Nephron (organoid): ENCODE measurements around the gene SGCD.

Source experiments
- H3K27ac Mint-ChIP-seq, 3 experiments: 2 replicates each; pipeline ENCODE4 v1.8.0; 2020; ENCODE audit warnings: mixed read lengths in 3 of 3, mild to moderate bottlenecking in 2 of 3, moderate library complexity in 1 of 3
- H3K27me3 Mint-ChIP-seq: 2 replicates; pipeline ENCODE4 v1.8.0; 2021; ENCODE audit warnings: low read depth, mild to moderate bottlenecking, moderate library complexity, mixed read lengths
- H3K36me3 Mint-ChIP-seq: 2 replicates; pipeline ENCODE4 v1.8.0; 2020; ENCODE audit warnings: low read depth, mixed read lengths
- H3K4me1 Mint-ChIP-seq: 2 replicates; pipeline ENCODE4 v1.8.0; 2020; ENCODE audit warnings: mixed read lengths
- H3K4me3 Mint-ChIP-seq, 3 experiments: 2 replicates each; pipeline ENCODE4 v1.8.0; 2020; ENCODE audit warnings: mild to moderate bottlenecking in 3 of 3, mixed read lengths in 3 of 3, moderate library complexity in 2 of 3
- H3K9me3 Mint-ChIP-seq: 2 replicates; pipeline ENCODE4 v1.8.0; 2020; ENCODE audit warnings: mixed read lengths
- TF ChIP-seq, protein P1 (sequence below), 3 experiments: fragments of 200-600 bp; sonication (generic); IDR thresholded peaks; one replicate each; pipeline ENCODE4 v1.5.0; 2021; ENCODE audit warnings: antibody characterized with exemption in 3 of 3; ENCODE audit not compliant: unreplicated experiment in 3 of 3

SGCD gene

GRCh38 chr5:156331181-156331580 lies 4.2 kb downstream of the SGCD start:
- no peaks in the 10 kb centered on the region for H3K9me3 Mint-ChIP-seq
- TF ChIP-seq, protein P1, sequence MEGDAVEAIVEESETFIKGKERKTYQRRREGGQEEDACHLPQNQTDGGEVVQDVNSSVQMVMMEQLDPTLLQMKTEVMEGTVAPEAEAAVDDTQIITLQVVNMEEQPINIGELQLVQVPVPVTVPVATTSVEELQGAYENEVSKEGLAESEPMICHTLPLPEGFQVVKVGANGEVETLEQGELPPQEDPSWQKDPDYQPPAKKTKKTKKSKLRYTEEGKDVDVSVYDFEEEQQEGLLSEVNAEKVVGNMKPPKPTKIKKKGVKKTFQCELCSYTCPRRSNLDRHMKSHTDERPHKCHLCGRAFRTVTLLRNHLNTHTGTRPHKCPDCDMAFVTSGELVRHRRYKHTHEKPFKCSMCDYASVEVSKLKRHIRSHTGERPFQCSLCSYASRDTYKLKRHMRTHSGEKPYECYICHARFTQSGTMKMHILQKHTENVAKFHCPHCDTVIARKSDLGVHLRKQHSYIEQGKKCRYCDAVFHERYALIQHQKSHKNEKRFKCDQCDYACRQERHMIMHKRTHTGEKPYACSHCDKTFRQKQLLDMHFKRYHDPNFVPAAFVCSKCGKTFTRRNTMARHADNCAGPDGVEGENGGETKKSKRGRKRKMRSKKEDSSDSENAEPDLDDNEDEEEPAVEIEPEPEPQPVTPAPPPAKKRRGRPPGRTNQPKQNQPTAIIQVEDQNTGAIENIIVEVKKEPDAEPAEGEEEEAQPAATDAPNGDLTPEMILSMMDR (IDR thresholded peaks at IDR 0.05; ENCODE audit: unreplicated experiment in 3 of 3): no peak
- H3K27ac Mint-ChIP-seq: peak overlapping the region in 1 of 3 experiments; percentile 38
- peak overlapping the region in 1 of 3 experiments; percentile 29 for H3K4me3 Mint-ChIP-seq
- peaks cover 8% of the 10 kb centered on the region for H3K36me3 Mint-ChIP-seq
- H3K4me1 Mint-ChIP-seq: peaks cover 53% of the 10 kb centered on the region
- peaks cover 4% of the 10 kb centered on the region for H3K27me3 Mint-ChIP-seq

- Mint-ChIP-seq H3K9me3 (no peaks in the 10 kb centered on the region), H3K4me1 (peaks cover 47% of the 10 kb centered on the region), H3K27ac (peak overlapping the region in 1 of 3 experiments; percentile 38), H3K27me3 (peaks cover 4% of the 10 kb centered on the region), H3K4me3 (peak overlapping the region in 1 of 3 experiments; percentile 41), H3K36me3 (peaks cover 8% of the 10 kb centered on the region)
- TF ChIP-seq, protein P1 (IDR thresholded peaks at IDR 0.05; ENCODE audit: unreplicated experiment in 3 of 3): no peak
Measured at GRCh38 chr5:156331845-156332244, 4.9 kb downstream of the SGCD start.

- Mint-ChIP-seq H3K4me1 (peaks cover 46% of the 10 kb centered on the region), H3K36me3 (peaks cover 8% of the 10 kb centered on the region), H3K27me3 (peaks cover 4% of the 10 kb centered on the region)
Measured at GRCh38 chr5:156332245-156332644, 5.3 kb downstream of the SGCD start.

GRCh38 chr5:156339139-156339841 lies 12.3 kb downstream of the SGCD start:
- TF ChIP-seq, protein P1 (IDR thresholded peaks at IDR 0.05; ENCODE audit: unreplicated experiment in 3 of 3): no peak
- no peaks in the 10 kb centered on the region for H3K9me3 Mint-ChIP-seq
- H3K27ac Mint-ChIP-seq: no peak overlapping the region
- peaks cover 4% of the 10 kb centered on the region for H3K27me3 Mint-ChIP-seq
- peaks cover 5% of the 10 kb centered on the region for H3K36me3 Mint-ChIP-seq
- peaks cover 5% of the 10 kb centered on the region for H3K4me1 Mint-ChIP-seq
- H3K4me3 Mint-ChIP-seq: no peak overlapping the region

More at GRCh38 chr5:156332245-156332644, 5.3 kb downstream of the SGCD start:
- no peak overlapping the region for H3K27ac Mint-ChIP-seq
- TF ChIP-seq, protein P1 (IDR thresholded peaks at IDR 0.05; ENCODE audit: unreplicated experiment in 3 of 3): no peak
- H3K9me3 Mint-ChIP-seq: no peaks in the 10 kb centered on the region
- no peak overlapping the region for H3K4me3 Mint-ChIP-seq

- Mint-ChIP-seq H3K4me3 (no peak overlapping the region), H3K36me3 (peaks cover 10% of the 10 kb centered on the region)
Measured at GRCh38 chr5:156340893-156341292, 13.9 kb downstream of the SGCD start.

More at GRCh38 chr5:156340893-156341292, 13.9 kb downstream of the SGCD start:
- Mint-ChIP-seq H3K27ac (no peak overlapping the region), H3K4me1 (peaks cover 5% of the 10 kb centered on the region), H3K27me3 (no peaks in the 10 kb centered on the region), H3K9me3 (no peaks in the 10 kb centered on the region)
- TF ChIP-seq, protein P1 (IDR thresholded peaks at IDR 0.05; ENCODE audit: unreplicated experiment in 3 of 3): no peak
